Right lung (tissue), 5 donors: ENCODE measurements around the gene MEG3. TPM values are rescaled to one million over a fixed set of nuclear protein-coding genes. Genes with fewer than 3 reads are reported as not detected.
A peak's percentile ranks its signal among the peaks of the same experiment; 100 is the strongest.

Experiments
- DNase-seq, 2 donors: peaks; one replicate each; pipeline ENCODE4 v3.0.0-alpha.2; 2013
- polyA plus RNA-seq, 5 donors: library from polyadenylated mRNA; unstranded; fragments of 120-200 nt; gene quantifications; one replicate each; pipeline versions ENCODE4 v1.2.1 to v1.2.3, GENCODE V29; 2013; ENCODE audit warnings: inconsistent platforms in 1 of 5, low replicate concordance in 1 of 5; ENCODE audit not compliant: insufficient read length in 5 of 5, insufficient read depth in 1 of 5

The MEG3 gene
- polyA plus RNA-seq, 5 donors, result 278 to 559 (median 387) TPM

GRCh38 chr14:100894416-100894815 lies 68.5 kb downstream of the MEG3 start:
- no peak for DNase-seq

- DNase-seq, result no peak
These were observed 69.5 kb downstream of the MEG3 start for GRCh38 chr14:100895411-100895810.

DNA sequence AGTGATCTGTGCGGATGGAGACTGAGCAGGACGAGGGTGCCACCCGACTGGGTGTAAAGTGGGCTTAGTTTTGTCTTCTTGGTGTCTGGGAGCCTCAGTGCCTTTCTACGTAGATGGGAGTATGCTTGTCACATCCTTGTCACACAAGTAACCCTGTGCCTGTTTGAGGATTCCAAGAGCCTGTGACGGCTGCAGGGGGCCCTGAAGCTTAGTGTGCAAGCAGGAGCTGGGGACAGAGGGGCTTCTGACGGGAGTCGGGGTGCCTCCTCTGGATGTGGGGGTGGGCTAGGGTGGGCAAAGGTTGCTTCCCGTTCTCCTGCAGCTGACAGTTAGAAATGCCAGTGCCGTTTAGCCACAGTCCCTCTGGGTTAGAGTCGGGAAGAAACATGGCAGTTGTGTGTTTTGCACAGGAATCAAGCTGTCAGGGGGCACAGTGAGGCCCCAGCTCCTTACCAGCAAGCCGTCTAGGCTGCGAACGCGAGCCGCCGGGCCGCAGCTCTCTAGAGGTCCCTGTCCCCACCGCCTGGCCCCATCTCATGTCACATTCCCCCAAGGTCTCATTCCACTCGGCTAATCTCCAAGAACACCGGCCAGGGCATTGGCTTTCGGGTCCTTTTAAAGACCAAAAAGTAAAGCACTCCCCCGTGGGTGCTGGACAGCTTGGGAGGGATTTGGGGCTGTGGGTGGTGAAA lies 70.6 kb downstream of the MEG3 start:
- no peak for DNase-seq

DNA sequence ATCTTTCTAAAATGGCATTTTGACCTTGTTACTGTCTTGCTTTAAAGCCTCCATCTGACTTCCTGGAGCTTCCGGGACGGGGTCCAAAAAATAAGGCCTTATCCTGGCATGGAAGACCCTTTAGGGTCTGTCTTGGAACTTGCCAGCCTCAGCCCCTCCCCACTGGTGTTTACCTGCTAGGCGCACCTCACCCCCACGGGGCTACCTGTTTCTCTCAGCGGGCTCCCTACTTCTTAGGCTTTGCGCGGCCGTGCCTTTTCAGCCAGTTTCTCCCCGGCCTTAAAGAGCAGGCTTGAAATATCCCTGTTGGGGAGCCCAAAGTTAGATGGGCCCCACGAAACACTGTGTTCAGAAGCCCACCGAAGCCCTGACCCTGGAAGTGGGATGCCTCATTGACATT lies 72.5 kb downstream of the MEG3 start:
- no peak for DNase-seq

- peak in 1 of 2 donors; percentile 26 for DNase-seq
These were observed 73.3 kb downstream of the MEG3 start for GRCh38 chr14:100898935-100899883.

GRCh38 chr14:100899884-100900771 lies 74.2 kb downstream of the MEG3 start:
- peak in 1 of 2 donors; percentile 13 for DNase-seq

DNA sequence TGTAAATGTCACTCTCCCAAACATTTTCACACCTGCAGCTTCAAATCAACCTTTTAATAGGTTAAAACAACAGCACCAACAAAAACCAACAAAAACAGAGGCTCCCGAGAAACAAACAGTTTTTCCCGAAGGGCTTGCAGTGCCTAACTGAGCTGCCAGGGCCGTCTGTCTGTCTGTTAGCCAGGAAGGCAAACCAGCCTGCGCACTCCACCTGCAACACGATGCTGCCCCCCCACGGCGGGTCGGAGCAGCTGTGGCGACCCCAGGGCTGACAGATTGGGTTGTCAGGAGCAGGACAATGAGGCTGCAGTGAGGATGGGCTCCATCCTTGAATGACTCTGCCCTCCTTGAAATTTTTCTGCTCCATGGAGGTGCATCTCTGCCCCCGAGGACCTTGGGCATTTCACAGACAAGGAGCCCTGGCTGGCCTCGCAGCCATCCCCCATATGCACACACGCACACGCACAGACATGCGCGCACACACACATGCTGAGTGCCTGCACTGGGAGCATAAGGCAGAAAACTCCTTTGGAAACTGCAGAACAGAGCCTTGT lies 75.0 kb downstream of the MEG3 start:
- no peak for DNase-seq

DNA sequence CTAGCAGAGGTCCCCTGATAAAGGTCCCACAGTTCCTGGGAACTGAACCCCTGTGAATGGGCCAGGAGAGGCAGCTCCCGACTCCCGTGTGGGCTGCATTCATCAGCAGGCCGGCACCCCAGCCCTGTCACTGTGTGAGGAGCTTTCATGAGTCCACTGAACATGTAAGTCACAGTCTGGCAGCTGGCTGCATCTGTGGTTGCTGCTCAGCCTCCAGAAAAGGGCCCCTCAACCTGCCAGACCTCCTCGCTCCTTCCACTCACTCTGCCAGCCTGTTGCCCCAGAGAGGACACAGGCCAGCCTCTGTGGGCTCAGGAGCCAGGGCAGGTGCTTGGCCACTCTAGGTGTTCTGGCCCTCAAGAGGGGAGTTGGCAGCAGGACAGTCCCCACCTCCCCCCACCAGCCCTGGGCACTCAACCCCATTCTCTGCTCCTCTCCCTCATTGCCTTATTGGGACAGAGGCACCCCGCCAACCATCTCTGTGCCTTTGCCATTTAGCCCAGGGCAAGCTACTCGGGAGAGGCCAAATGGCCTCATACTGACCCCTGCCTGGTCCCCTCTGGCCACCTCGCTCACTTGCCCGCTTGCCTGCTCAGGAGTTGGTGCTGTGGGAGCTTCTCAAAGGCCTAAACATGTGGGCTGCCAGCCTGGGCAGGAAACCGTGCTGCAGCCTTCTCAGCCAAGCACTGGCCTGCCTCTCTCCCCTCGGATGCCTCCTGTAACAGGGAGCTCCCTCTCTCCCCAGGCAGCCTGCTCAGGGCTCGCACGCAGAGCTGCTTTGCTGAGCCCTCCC lies 75.7 kb downstream of the MEG3 start:
- DNase-seq, result no peak

GRCh38 chr14:100902295-100903133 lies 76.6 kb downstream of the MEG3 start:
- no peak for DNase-seq

DNA sequence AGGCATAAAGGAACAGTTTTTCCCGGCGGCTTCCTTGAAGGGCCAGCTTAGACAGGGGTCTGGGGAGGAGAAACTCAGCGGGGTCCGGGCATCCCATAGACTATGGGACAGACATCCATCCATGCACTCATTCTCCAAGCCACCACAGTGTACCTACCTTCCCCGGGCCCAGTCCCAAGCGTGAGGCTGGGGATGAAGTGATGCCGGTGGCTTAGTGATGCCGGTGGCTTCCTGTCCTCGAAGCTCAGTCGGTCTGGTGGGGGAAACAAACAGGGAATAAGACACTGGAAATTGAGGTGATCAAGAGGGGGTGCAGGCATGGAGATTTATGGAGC lies 77.2 kb downstream of the MEG3 start:
- no peak for DNase-seq

- no peak for DNase-seq
These were observed 77.8 kb downstream of the MEG3 start, which contains the start of gene RTL1 for GRCh38 chr14:100903672-100904185. TSS of gene RTL1 (minus strand) at chr14:100903722. CDS start at chr14:100884788, 18,934 bp downstream.

DNA sequence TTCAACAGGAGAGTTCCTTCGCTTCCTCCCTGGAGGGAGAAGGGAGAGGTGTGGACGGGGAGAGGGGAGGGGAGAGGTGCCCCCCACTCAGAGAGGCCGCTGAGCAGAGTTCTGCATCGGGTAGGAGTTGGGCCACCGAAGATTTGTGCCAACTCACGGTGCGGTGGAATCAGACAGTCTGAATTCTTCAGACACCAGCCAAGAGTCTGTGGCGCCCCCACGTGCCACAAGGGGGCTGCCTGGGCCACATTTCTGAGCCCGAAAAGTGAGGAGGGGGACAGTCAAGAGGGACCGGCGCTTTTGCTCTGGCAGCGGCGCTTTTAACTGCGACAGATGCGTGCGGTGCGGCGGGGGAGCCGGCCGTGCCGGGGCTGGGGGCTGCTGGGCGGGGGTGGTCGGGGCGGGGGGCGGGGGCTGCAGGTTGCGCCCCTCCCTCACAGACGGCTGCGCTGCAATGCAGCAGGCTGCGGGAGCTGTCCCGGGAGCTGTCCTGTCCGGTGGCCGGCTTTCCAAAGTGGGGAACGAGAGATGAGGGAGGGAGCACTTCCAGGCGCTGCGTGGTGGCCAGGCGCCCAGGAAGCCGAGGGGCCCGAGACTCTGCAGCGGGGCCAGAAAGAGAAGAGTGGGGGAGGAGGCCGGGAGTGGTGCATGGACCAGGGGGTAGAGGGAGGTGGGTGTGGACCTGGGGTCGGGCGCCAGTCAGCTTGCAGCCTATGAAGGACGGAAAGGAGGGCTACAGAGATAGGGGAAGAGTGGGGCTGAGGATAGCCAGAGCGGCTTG lies 78.6 kb downstream of the MEG3 start:
- peak in 1 of 2 donors; percentile 18 for DNase-seq

DNA sequence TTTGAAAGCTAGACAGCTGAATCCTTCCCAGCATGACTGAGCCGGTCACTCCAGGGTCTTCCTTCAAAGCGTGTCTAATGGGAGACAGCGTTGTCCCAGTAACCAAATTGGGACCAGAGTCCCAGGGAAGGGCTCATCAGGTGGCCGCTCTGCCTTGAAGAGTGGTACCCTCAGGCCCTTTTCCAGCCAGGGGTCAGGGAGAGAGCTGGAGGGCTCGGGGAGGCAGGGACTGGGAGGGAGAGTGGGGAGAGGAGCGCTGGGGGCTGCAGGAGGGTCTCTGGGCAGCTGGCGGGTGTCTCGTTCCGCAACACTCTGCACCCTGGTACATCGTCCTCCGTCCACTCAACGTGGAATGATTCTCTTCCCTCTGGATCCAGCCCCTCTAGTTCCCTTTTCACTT lies 79.2 kb downstream of the MEG3 start:
- no peak for DNase-seq

GRCh38 chr14:100906420-100906819 lies 80.5 kb downstream of the MEG3 start:
- no peak for DNase-seq

DNA sequence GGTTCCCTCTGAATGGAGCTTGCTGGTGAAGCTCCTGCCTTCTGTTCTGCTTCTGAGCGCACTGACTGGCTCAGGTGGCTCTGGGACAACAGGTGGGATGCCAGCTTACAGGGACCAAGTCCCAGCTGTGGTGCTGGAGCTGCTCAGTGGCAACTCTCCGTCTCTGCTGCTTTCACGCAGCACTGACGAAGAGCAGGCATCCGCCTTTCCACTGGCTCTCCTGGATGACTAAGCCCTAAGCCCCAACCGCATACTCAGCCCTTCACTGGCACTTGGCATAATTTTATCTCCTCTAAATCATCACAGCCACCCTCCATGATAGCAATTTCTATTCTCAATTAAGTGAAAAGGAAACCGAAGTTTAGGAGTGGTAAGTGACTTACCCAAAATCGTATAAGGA lies 81.3 kb downstream of the MEG3 start:
- DNase-seq, result no peak

DNA sequence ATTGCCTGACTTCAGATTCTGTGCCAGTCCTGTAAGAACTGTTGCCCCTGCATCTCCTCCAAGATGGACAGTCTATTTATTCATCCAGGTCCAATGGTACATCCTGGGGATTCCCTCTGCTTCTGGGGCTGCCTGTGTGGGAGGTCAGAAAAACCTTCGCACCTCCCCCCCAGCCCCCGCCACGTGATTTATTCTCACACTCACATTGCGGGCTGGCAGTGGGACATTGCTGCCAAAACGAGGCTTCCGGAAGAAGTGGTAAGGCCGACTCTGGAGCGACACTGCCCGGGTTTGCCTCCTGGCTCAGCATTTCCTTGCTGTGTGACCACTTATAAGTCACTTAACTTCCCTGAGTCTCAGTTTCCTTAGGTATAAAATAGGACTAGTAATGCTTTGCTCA lies 83.5 kb downstream of the MEG3 start:
- no peak for DNase-seq
